Stimulated activated CD8-positive, alpha-beta memory T cell treated with anti-CD3 and anti-CD28 coated beads, Interleukin-4, amount 100 ng/mL, for 24 hours (primary cell): ENCODE data around the gene MIP.
"Not testable (repeated sequence)": the region's sequence is repeated elsewhere in the genome, so short reads cannot be mapped to it uniquely, and the experiment has no call there.

Experiments used
- DNase-seq: peaks from one replicate; pipeline ENCODE4 v3.0.0-alpha.2; 2020; ENCODE audit warnings: low read depth

Gene MIP

GRCh38 chr12:56408799-56409417 is 45.5 kb downstream of the MIP start:
- no peak for DNase-seq

DNA sequence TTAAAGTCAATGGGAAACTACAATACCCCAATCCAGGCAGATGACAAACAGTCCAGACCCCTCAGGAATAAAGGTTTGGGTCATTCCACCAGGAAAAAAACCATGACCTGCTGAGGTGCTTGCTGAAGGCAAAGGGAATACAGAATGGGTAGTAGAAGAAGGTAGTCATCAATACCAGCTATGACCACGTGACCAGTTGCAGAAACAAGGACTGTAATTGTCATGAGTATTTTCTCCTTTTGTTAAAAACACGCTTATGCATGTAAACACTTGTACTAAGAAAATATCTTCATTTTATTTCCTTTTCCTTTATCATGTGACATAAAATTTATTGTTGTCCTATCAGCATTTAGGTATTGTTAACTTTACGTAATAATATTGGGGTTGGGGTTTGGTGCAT is 50.2 kb downstream of the MIP start:
- not testable (repeated sequence) for DNase-seq

DNA sequence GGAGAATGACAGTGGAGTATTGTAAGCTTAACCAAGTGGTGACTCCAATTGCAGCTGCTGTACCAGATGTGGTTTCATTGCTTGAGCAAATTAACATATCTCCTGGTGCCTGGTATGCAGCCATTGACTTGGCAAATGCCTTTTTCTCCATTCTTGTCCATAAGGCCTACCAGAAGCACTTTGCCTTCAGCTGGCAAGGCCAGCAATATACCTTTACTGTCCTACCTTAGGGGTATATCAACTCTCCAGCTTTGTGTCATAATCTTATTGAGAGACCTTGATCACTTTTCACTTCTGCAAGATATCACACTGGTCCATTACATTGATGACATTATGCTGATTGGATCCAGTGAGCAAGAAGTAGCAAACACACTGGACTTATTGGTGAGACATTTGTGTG is 52.8 kb downstream of the MIP start:
- DNase-seq, result not testable (repeated sequence)

DNA sequence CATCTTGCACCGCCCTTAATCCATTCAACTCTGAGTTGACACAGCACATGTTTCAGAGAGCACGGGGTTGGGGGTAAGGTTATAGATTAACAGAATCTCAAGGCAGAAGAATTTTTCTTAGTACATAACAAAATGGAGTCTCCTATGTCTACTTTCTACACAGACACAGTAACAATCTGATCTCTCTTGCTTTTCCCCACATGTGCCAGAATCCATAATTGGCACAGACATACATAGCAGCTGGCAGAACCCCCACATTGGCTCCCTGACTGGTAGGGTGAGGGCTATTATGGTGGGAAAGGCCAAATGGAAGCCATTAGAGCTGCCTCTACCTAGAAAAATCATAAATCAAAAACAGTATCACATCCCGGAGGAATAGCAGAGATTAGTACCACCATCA is 53.3 kb downstream of the MIP start:
- DNase-seq, result not testable (repeated sequence)
